ENCODE data around the gene SUGP1. TPM values are rescaled to one million over a fixed set of nuclear protein-coding genes. Genes with fewer than 3 reads are reported as not detected.

SUGP1 gene
- total RNA-seq, 1 experiment from 2014 or later: 81.3 TPM

DNA sequence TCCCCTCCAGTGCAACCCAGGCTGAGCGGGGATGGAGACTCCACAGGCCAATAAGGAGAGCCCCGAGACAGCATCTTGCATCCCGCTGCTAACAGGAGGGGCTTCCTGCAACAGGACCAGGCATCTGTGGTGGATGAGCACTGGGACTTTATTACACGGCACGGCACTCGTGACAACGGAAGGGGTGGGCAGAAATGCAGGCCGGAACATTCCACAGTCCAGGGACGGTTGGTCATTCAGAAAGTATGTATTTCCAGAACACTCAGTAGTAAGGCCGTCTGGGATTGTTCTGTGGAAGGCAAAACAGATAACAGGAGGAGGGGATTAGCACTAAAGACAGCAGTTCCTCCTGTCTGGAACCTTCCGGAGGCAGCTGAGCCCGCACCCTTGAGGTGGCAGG, 43.9 kb downstream of the SUGP1 start:
- Mint-ChIP-seq H3K27me3 (ENCODE audit: low read depth) (peaks cover 22% of the 10 kb centered on the region), H3K4me1 (peaks cover 8% of the 10 kb centered on the region), H3K36me3 (peaks cover 14% of the 10 kb centered on the region), H3K27ac (no peak overlapping the region), H3K4me3 (no peak overlapping the region), H3K9me3 (no peaks in the 10 kb centered on the region)
- ATAC-seq (no peak), DNase-seq (ENCODE audit: low spot score) (no peak)
- CTCF ChIA-PET: no interaction called here
- POLR2A ChIA-PET: no interaction called here
- TF ChIP-seq PRDM15 (CRISPR knock-in tag; IDR thresholded peaks at IDR 0.05): no peak
- no peak for TF ChIP-seq ZNF219 (CRISPR knock-in tag; IDR thresholded peaks at IDR 0.05; ENCODE audit: borderline replicate concordance)
- TF ChIP-seq SMAD3 (CRISPR knock-in tag; IDR thresholded peaks at IDR 0.05; ENCODE audit: borderline replicate concordance): no peak
- TF ChIP-seq CREB1 (CRISPR knock-in tag; IDR thresholded peaks at IDR 0.05): no peak
- TF ChIP-seq, protein P1, sequence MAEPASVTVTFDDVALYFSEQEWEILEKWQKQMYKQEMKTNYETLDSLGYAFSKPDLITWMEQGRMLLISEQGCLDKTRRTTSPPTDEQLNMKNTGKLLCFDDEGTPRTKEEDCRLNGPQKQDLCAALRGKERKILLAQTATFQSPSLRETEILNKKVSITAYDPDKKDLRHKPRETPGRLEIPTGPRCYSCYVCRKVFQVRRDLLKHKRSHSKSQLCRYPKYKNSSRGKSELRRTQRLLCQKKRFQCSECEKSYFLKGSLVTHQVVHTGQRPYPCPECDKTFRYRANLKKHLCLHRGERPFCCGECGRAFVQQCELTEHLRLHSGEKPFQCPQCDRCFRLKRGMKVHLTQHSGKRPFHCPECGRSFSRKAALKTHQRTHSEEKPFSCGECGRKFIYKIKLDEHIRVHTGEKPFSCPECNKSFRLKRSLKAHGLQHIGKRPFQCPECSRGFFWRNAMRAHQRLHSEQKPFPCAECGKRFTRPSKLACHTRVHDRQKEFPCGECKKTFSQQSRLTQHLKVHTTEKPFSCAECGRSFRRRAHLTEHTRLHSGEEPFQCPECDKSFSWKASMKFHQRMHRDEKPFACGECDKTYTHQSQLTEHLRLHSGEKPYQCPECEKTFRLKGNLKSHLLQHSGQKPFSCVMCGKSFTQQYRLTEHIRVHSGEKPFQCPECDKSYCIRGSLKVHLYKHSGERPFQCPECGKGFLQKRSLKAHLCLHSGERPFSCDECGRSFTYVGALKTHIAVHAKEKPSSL (CRISPR knock-in tag; conservative IDR thresholded peaks at IDR 0.05): no peak
- TF ChIP-seq, protein P2, sequence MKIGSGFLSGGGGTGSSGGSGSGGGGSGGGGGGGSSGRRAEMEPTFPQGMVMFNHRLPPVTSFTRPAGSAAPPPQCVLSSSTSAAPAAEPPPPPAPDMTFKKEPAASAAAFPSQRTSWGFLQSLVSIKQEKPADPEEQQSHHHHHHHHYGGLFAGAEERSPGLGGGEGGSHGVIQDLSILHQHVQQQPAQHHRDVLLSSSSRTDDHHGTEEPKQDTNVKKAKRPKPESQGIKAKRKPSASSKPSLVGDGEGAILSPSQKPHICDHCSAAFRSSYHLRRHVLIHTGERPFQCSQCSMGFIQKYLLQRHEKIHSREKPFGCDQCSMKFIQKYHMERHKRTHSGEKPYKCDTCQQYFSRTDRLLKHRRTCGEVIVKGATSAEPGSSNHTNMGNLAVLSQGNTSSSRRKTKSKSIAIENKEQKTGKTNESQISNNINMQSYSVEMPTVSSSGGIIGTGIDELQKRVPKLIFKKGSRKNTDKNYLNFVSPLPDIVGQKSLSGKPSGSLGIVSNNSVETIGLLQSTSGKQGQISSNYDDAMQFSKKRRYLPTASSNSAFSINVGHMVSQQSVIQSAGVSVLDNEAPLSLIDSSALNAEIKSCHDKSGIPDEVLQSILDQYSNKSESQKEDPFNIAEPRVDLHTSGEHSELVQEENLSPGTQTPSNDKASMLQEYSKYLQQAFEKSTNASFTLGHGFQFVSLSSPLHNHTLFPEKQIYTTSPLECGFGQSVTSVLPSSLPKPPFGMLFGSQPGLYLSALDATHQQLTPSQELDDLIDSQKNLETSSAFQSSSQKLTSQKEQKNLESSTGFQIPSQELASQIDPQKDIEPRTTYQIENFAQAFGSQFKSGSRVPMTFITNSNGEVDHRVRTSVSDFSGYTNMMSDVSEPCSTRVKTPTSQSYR (CRISPR knock-in tag; IDR thresholded peaks at IDR 0.05): no peak
- TF ChIP-seq E2F4 (CRISPR knock-in tag; IDR thresholded peaks at IDR 0.05; ENCODE audit: borderline replicate concordance, low read depth): no peak
- TF ChIP-seq MYBL2 (CRISPR knock-in tag; IDR thresholded peaks at IDR 0.05): no peak
- TF ChIP-seq, protein P3, sequence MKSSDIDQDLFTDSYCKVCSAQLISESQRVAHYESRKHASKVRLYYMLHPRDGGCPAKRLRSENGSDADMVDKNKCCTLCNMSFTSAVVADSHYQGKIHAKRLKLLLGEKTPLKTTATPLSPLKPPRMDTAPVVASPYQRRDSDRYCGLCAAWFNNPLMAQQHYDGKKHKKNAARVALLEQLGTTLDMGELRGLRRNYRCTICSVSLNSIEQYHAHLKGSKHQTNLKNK (CRISPR knock-in tag; IDR thresholded peaks at IDR 0.05): no peak
- no peak for TF ChIP-seq NFATC4 (CRISPR knock-in tag; IDR thresholded peaks at IDR 0.05)

GRCh38 chr19:19274716-19275565, 45.4 kb downstream of the SUGP1 start:
- H3K27me3 Mint-ChIP-seq (ENCODE audit: low read depth): peaks cover 25% of the 10 kb centered on the region
- POLR2A ChIA-PET: no interaction called here
- peaks cover 10% of the 10 kb centered on the region for H3K4me1 Mint-ChIP-seq
- DNase-seq (ENCODE audit: low spot score) (no peak), ATAC-seq (no peak)
- H3K36me3 Mint-ChIP-seq: peaks cover 11% of the 10 kb centered on the region
- H3K9me3 Mint-ChIP-seq: no peaks in the 10 kb centered on the region
- no peak overlapping the region for H3K27ac Mint-ChIP-seq
- CTCF ChIA-PET: no interaction called here
- H3K4me3 Mint-ChIP-seq: no peak overlapping the region
- TF ChIP-seq, protein P4, sequence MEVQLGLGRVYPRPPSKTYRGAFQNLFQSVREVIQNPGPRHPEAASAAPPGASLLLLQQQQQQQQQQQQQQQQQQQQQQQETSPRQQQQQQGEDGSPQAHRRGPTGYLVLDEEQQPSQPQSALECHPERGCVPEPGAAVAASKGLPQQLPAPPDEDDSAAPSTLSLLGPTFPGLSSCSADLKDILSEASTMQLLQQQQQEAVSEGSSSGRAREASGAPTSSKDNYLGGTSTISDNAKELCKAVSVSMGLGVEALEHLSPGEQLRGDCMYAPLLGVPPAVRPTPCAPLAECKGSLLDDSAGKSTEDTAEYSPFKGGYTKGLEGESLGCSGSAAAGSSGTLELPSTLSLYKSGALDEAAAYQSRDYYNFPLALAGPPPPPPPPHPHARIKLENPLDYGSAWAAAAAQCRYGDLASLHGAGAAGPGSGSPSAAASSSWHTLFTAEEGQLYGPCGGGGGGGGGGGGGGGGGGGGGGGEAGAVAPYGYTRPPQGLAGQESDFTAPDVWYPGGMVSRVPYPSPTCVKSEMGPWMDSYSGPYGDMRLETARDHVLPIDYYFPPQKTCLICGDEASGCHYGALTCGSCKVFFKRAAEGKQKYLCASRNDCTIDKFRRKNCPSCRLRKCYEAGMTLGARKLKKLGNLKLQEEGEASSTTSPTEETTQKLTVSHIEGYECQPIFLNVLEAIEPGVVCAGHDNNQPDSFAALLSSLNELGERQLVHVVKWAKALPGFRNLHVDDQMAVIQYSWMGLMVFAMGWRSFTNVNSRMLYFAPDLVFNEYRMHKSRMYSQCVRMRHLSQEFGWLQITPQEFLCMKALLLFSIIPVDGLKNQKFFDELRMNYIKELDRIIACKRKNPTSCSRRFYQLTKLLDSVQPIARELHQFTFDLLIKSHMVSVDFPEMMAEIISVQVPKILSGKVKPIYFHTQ (CRISPR knock-in tag; IDR thresholded peaks at IDR 0.05): no peak
- TF ChIP-seq SOX15 (CRISPR knock-in tag; IDR thresholded peaks at IDR 0.05): no peak
- TF ChIP-seq ATF6 (CRISPR knock-in tag; IDR thresholded peaks at IDR 0.05): no peak
- no peak for TF ChIP-seq ERG (CRISPR knock-in tag; IDR thresholded peaks at IDR 0.05)
